ENCODE data around the gene FGGY.

Gene FGGY

DNA sequence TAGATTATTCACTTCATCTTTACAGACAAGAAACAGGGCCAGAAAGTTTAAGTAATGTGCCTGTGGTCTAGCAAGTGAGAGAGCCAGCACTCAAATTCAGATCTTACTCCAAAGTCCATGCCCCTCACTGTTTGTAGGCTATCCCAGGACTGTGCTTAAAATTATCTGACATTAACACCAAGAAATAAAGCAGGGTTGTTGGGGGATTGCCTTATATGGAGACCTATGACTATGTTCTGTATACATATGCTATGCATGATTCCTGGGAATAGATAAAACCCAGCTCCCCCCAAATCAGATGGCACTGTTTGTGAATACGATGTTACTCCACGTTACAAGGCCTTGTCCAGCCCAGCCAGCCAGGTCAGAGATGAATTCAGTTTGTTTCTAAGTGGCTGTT is 386.3 kb downstream of the FGGY start:
- H3K36me3 ChIP-seq (ENCODE audit: control insufficient read depth, insufficient read depth, low read length), result no peaks in the 10 kb centered on the region
- no peak overlapping the region for H3K4me3 ChIP-seq (replicated peaks; ENCODE audit: low read depth, low read length)
- H3K27me3 ChIP-seq (replicated peaks; ENCODE audit: control insufficient read depth, insufficient read depth, low read length), result no peaks in the 10 kb centered on the region
- DNase-seq (ENCODE audit: extremely low read depth, insufficient read length), result no peak
- TF ChIP-seq, protein P1, sequence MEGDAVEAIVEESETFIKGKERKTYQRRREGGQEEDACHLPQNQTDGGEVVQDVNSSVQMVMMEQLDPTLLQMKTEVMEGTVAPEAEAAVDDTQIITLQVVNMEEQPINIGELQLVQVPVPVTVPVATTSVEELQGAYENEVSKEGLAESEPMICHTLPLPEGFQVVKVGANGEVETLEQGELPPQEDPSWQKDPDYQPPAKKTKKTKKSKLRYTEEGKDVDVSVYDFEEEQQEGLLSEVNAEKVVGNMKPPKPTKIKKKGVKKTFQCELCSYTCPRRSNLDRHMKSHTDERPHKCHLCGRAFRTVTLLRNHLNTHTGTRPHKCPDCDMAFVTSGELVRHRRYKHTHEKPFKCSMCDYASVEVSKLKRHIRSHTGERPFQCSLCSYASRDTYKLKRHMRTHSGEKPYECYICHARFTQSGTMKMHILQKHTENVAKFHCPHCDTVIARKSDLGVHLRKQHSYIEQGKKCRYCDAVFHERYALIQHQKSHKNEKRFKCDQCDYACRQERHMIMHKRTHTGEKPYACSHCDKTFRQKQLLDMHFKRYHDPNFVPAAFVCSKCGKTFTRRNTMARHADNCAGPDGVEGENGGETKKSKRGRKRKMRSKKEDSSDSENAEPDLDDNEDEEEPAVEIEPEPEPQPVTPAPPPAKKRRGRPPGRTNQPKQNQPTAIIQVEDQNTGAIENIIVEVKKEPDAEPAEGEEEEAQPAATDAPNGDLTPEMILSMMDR (IDR thresholded peaks at IDR 0.05; ENCODE audit: insufficient read depth, low read length, poor library complexity, severe bottlenecking), result no peak

DNA sequence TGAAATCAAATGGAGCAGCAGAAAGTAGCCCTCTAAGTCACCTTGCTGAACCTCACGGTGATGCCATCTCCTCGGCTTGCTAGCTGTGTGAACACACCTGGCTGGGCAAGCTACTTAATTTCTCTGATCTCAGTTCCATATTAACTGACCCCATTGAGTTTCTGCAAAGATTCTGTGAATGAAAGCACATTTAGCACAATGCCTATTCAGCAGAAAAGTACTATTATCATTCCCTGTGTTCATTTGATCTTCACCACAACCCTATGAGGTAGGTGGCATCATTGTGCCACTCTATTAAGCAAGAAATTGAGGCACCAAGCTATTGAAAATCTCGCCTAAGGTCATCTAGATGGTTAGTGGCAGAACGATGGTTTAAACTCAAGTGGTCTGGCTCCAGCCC is 387.8 kb downstream of the FGGY start:
- H3K27me3 ChIP-seq (replicated peaks; ENCODE audit: control insufficient read depth, insufficient read depth, low read length), result no peaks in the 10 kb centered on the region
- TF ChIP-seq, protein P1 (IDR thresholded peaks at IDR 0.05; ENCODE audit: insufficient read depth, low read length, poor library complexity, severe bottlenecking), result no peak
- DNase-seq (ENCODE audit: extremely low read depth, insufficient read length), result no peak

DNA sequence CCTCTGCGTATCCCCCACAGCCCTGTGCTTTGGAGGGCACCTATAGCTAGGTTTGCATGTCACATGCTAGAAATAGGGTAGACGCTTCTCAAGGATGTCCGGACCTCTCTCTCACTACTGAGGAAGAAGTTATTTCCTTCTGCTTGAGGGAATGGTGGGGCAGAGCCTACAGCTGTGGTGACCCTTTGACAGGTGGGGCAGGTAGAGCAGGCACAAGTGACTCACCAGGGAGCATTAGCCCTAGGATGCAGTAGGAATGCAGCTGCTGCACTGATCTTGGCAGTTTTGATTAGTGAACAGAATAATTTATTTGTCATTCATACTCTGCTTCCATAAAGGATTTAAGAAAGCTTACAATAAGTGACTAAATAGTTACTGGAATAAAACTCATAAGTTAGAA is 388.2 kb downstream of the FGGY start:
- DNase-seq (ENCODE audit: extremely low read depth, insufficient read length), result no peak
- Histone ChIP-seq H3K36me3 (ENCODE audit: control insufficient read depth, insufficient read depth, low read length) (no peaks in the 10 kb centered on the region), H3K4me3 (replicated peaks; ENCODE audit: low read depth, low read length) (no peak overlapping the region), H3K27me3 (replicated peaks; ENCODE audit: control insufficient read depth, insufficient read depth, low read length) (no peaks in the 10 kb centered on the region)
- TF ChIP-seq, protein P1 (IDR thresholded peaks at IDR 0.05; ENCODE audit: insufficient read depth, low read length, poor library complexity, severe bottlenecking), result no peak

More for the DNA sequence above, 387.8 kb downstream of the FGGY start:
- Histone ChIP-seq H3K4me3 (replicated peaks; ENCODE audit: low read depth, low read length) (no peak overlapping the region), H3K36me3 (ENCODE audit: control insufficient read depth, insufficient read depth, low read length) (no peaks in the 10 kb centered on the region)

DNA sequence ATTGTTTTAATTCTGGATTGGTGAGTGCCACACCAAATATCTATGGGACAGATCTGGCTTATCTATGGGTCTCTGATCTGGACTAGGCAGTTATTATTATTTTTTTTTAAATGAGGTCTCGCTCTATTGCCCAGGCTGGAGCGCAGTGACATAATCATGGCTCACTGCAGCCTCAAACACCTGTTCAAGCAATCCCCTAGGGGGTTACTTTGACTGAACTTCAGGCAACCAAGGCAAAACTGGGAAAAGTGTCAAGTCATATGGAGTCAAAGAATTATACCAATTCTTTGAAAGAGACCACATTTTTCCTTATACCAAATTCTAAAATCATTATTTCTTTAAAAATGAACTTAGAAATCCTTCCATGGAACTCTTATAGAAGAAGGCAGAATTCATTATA is 388.8 kb downstream of the FGGY start:
- Histone ChIP-seq H3K36me3 (ENCODE audit: control insufficient read depth, insufficient read depth, low read length) (no peaks in the 10 kb centered on the region), H3K27me3 (replicated peaks; ENCODE audit: control insufficient read depth, insufficient read depth, low read length) (no peaks in the 10 kb centered on the region), H3K4me3 (replicated peaks; ENCODE audit: low read depth, low read length) (no peak overlapping the region)
- TF ChIP-seq, protein P1 (IDR thresholded peaks at IDR 0.05; ENCODE audit: insufficient read depth, low read length, poor library complexity, severe bottlenecking), result no peak
- no peak for DNase-seq (ENCODE audit: extremely low read depth, insufficient read length)

DNA sequence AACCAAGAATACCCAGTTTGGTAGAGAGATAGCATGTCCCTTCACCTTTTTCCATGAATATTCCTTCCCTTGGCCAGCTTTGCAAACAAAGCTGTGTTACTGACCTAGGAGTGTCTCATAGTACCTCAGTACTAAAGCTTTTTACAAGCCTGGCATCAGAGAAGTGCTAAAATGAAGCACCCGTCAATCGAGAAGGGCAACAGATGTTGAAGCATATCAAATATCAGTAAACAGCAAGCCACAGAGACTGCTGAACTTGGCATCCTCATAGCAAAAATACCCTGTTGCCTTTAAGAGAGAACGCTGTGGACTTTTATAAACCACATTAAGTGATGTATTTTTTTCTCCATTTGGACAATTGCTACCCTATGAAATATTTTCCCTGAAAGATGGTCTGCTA is 389.3 kb downstream of the FGGY start:
- DNase-seq (ENCODE audit: extremely low read depth, insufficient read length), result no peak
- Histone ChIP-seq H3K27me3 (replicated peaks; ENCODE audit: control insufficient read depth, insufficient read depth, low read length) (no peaks in the 10 kb centered on the region), H3K4me3 (replicated peaks; ENCODE audit: low read depth, low read length) (no peak overlapping the region), H3K36me3 (ENCODE audit: control insufficient read depth, insufficient read depth, low read length) (no peaks in the 10 kb centered on the region)
- TF ChIP-seq, protein P1 (IDR thresholded peaks at IDR 0.05; ENCODE audit: insufficient read depth, low read length, poor library complexity, severe bottlenecking), result no peak

DNA sequence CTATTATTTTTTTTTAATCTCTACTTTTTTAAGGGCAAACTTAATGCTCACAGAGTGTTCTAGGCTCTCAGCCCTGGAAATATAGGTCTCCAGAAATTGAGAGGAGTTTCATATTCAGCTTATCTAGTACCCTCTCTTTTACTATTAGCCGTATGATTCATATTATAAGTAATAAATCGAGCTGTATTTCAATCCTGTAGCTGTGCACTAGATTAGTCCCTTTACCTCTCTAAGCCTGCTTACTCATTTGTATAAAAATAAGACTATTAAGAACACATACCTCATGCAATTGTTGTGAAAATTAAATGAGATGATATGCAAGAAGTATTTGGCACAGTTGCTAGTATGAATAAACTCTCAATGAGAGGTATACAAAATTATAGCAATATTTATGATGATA is 389.7 kb downstream of the FGGY start:
- no peak for DNase-seq (ENCODE audit: extremely low read depth, insufficient read length)
- TF ChIP-seq, protein P1 (IDR thresholded peaks at IDR 0.05; ENCODE audit: insufficient read depth, low read length, poor library complexity, severe bottlenecking), result no peak
- H3K27me3 ChIP-seq (replicated peaks; ENCODE audit: control insufficient read depth, insufficient read depth, low read length), result no peaks in the 10 kb centered on the region

More for the DNA sequence above, 389.7 kb downstream of the FGGY start:
- no peaks in the 10 kb centered on the region for H3K36me3 ChIP-seq (ENCODE audit: control insufficient read depth, insufficient read depth, low read length)
- H3K4me3 ChIP-seq (replicated peaks; ENCODE audit: low read depth, low read length), result no peak overlapping the region

Data from GM06990 (cell line).